Measurements from ENCODE around the gene KRTAP10-1. TPM values are rescaled to one million over a fixed set of nuclear protein-coding genes. Genes with fewer than 3 reads are reported as not detected.

Gene KRTAP10-1
- total RNA-seq, 1 experiment from 2014 or later = not detected

- TF ChIP-seq ZNF532 (CRISPR knock-in tag; IDR thresholded peaks at IDR 0.05; ENCODE audit: borderline replicate concordance) (no peak), ZNF219 (CRISPR knock-in tag; IDR thresholded peaks at IDR 0.05; ENCODE audit: borderline replicate concordance) (no peak), SOX15 (CRISPR knock-in tag; IDR thresholded peaks at IDR 0.05) (no peak), CREB1 (CRISPR knock-in tag; IDR thresholded peaks at IDR 0.05) (no peak), RORB (CRISPR knock-in tag; IDR thresholded peaks at IDR 0.05) (no peak), AFF4 (CRISPR knock-in tag; IDR thresholded peaks at IDR 0.05; ENCODE audit: borderline replicate concordance) (no peak), NFE2L1 (CRISPR knock-in tag; IDR thresholded peaks at IDR 0.05) (no peak), TP53 (CRISPR knock-in tag; IDR thresholded peaks at IDR 0.05) (no peak), ZNF138 (CRISPR knock-in tag; conservative IDR thresholded peaks at IDR 0.05) (no peak), MYBL2 (CRISPR knock-in tag; IDR thresholded peaks at IDR 0.05) (no peak)
- TF ChIP-seq, protein P1, sequence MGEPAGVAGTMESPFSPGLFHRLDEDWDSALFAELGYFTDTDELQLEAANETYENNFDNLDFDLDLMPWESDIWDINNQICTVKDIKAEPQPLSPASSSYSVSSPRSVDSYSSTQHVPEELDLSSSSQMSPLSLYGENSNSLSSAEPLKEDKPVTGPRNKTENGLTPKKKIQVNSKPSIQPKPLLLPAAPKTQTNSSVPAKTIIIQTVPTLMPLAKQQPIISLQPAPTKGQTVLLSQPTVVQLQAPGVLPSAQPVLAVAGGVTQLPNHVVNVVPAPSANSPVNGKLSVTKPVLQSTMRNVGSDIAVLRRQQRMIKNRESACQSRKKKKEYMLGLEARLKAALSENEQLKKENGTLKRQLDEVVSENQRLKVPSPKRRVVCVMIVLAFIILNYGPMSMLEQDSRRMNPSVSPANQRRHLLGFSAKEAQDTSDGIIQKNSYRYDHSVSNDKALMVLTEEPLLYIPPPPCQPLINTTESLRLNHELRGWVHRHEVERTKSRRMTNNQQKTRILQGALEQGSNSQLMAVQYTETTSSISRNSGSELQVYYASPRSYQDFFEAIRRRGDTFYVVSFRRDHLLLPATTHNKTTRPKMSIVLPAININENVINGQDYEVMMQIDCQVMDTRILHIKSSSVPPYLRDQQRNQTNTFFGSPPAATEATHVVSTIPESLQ (CRISPR knock-in tag; IDR thresholded peaks at IDR 0.05) = no peak
- TF ChIP-seq, protein P2, sequence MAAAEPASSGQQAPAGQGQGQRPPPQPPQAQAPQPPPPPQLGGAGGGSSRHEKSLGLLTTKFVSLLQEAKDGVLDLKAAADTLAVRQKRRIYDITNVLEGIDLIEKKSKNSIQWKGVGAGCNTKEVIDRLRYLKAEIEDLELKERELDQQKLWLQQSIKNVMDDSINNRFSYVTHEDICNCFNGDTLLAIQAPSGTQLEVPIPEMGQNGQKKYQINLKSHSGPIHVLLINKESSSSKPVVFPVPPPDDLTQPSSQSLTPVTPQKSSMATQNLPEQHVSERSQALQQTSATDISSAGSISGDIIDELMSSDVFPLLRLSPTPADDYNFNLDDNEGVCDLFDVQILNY (CRISPR knock-in tag; IDR thresholded peaks at IDR 0.05) = no peak
Observed at GRCh38 chr21:44578371-44579055, 38.5 kb upstream of the KRTAP10-1 start (continued).

- CTCF ChIA-PET = no interaction called here
- POLR2A ChIA-PET = no interaction called here
- ATAC-seq (no peak), DNase-seq (ENCODE audit: low spot score) (no peak)
- H3K27me3 Mint-ChIP-seq (ENCODE audit: low read depth) = peaks cover 6% of the 10 kb centered on the region
- peaks cover 17% of the 10 kb centered on the region for H3K4me1 Mint-ChIP-seq
- H3K27ac Mint-ChIP-seq = no peak overlapping the region
- no peak overlapping the region for H3K4me3 Mint-ChIP-seq
- H3K9me3 Mint-ChIP-seq = peaks cover 33% of the 10 kb centered on the region
- peaks cover 25% of the 10 kb centered on the region for H3K36me3 Mint-ChIP-seq
- no peak for TF ChIP-seq ARID4B (CRISPR knock-in tag; IDR thresholded peaks at IDR 0.05; ENCODE audit: borderline replicate concordance)
- TF ChIP-seq CBFB (CRISPR knock-in tag; IDR thresholded peaks at IDR 0.05; ENCODE audit: low read depth) = no peak
- TF ChIP-seq ZNF396 (CRISPR knock-in tag; IDR thresholded peaks at IDR 0.05; ENCODE audit: borderline replicate concordance) = no peak
- TF ChIP-seq, protein P3, sequence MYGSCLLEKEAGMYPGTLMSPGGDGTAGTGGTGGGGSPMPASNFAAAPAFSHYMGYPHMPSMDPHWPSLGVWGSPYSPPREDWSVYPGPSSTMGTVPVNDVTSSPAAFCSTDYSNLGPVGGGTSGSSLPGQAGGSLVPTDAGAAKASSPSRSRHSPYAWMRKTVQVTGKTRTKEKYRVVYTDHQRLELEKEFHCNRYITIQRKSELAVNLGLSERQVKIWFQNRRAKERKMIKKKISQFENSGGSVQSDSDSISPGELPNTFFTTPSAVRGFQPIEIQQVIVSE (CRISPR knock-in tag; IDR thresholded peaks at IDR 0.05; ENCODE audit: borderline replicate concordance) = no peak
Observed at GRCh38 chr21:44576025-44576420, 36.0 kb upstream of the KRTAP10-1 start.

All from WTC11 (cell line).